ENCODE measurements around the gene VPS26B.

Gene VPS26B

DNA sequence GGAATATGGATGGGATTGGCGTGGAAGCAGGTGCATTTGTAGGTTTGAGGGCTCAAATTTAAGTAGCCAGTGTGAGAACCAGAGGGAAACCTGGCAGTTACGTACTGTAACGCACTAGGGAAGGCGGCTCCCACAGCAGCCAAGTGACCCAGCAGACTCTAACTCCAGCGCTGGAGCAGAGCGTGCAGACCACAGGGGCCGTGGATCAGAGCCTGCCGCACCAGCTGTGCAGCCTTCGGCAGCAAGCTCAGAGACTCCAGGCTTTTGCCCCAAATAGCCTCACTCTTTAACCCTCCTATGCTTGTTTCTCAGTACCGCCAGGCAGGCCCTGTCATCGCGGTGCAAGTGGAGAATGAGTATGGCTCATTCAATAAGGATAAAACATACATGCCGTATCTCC is 64.0 kb downstream of the VPS26B start:
- DNase-seq (ENCODE audit: low read depth) = no peak
- no peak overlapping the region for H3K4me3 ChIP-seq (ENCODE audit: control insufficient read depth, low read depth, low read length)
- no peak for TF ChIP-seq CTCF (IDR thresholded peaks at IDR 0.05; ENCODE audit: control insufficient read depth, insufficient read depth, low read depth, low read length, missing control alignments)

DNA sequence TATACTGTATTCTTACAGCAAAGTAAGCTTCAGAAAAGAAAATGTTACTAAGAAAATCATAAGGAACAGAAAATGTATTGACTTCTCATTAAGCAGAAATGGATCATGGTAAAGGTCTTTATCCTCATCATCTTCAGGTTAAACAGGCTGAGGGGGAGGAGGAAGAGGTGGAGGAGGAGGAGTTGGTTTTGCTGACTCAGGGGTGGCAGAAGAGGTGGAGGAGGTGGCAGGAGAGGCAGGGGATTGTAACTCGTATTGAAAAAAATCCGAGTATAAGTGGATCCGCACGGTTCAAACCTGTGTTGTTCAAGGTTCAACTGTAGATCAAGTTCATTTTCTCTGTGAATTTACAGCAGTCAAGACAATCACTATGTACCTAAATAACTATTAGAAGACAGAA is 64.7 kb downstream of the VPS26B start:
- no peak for TF ChIP-seq CTCF (IDR thresholded peaks at IDR 0.05; ENCODE audit: control insufficient read depth, insufficient read depth, low read depth, low read length, missing control alignments)
- H3K4me3 ChIP-seq (ENCODE audit: control insufficient read depth, low read depth, low read length) = no peak overlapping the region
- no peak for DNase-seq (ENCODE audit: low read depth)

DNA sequence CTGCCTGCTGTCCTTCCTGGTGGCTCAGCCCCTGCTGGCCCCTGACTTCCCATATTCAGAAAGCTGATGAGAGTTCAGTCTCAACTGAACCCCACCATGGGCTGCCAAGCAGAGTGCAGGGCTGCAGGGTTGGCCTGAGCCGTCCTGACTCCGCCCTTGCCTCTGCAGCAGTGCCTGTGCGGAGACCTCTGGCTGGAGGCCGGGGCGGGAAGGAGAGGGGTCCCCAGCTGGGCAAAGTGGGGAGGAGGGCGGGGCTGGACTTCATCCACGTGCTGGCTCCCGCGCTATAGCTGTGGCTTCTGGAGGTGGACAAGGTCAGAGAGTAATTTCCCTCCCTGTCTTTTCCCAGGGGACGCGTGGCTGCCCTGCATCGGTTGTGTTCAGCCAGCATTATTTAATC is 65.3 kb downstream of the VPS26B start:
- DNase-seq (ENCODE audit: low read depth) = no peak
- no peak overlapping the region for H3K4me3 ChIP-seq (ENCODE audit: control insufficient read depth, low read depth, low read length)
- TF ChIP-seq CTCF (IDR thresholded peaks at IDR 0.05; ENCODE audit: control insufficient read depth, insufficient read depth, low read depth, low read length, missing control alignments) = no peak

DNA sequence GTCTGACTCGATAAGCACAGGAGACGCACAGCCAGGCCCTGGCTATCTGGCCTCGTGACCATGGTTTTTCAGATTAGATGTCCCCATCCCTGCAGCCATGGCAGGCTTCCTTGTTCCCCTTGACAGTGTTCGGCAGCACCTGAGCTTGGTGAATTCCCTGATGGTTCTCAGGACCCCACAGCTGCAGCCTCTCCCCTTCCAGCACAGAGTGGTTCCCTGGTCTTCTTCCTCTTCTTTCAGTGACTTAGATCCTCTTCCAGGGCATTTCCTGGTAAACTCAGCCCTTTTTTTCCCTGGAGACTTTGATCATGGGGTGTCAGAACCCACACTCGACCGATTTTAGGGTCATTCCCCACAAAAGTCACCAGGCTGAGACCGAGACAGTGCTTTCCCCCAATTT is 66.2 kb downstream of the VPS26B start:
- no peak overlapping the region for H3K4me3 ChIP-seq (ENCODE audit: control insufficient read depth, low read depth, low read length)
- no peak for TF ChIP-seq CTCF (IDR thresholded peaks at IDR 0.05; ENCODE audit: control insufficient read depth, insufficient read depth, low read depth, low read length, missing control alignments)
- DNase-seq (ENCODE audit: low read depth) = no peak

DNA sequence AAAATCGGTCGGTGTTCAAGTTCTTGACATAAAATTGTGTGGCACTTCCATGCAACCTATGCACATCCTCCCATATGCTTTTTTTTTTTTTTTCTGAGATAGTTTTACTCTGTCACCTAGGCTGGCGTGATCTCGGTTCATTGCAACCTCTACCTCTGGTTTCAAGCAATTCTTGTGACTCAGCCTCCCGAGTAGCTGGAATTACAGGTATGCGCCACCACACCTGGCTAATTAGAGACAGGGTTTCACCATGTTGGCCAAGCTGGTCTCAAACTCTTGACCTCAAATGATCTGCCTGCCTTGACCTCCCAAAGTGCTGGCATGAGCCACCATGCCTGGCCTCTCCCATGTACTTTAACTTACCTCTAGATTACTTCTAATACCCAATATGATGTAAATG is 66.7 kb downstream of the VPS26B start:
- DNase-seq (ENCODE audit: low read depth) = no peak
- no peak overlapping the region for H3K4me3 ChIP-seq (ENCODE audit: control insufficient read depth, low read depth, low read length)
- TF ChIP-seq CTCF (IDR thresholded peaks at IDR 0.05; ENCODE audit: control insufficient read depth, insufficient read depth, low read depth, low read length, missing control alignments) = no peak

- DNase-seq (ENCODE audit: low read depth) = no peak
- TF ChIP-seq CTCF (IDR thresholded peaks at IDR 0.05; ENCODE audit: control insufficient read depth, insufficient read depth, low read depth, low read length, missing control alignments) = no peak
- no peak overlapping the region for H3K4me3 ChIP-seq (ENCODE audit: control insufficient read depth, low read depth, low read length)
Observed at GRCh38 chr11:134292661-134293060, 68.2 kb downstream of the VPS26B start.

Measured in AG09309 (cell line).